Purkinje cell (primary cell): ENCODE measurements around the gene SIRPB2. TPM values are rescaled to one million over a fixed set of nuclear protein-coding genes. Genes with fewer than 3 reads are reported as not detected.

Experiments used
- polyA plus RNA-seq: library from polyadenylated mRNA; unstranded; fragments of >200 nt; fragmentation: Nextera tagmentation; gene quantifications from 2 replicates; pipeline ENCODE4 v1.2.1, GENCODE V29; 2014

Gene SIRPB2
- not detected in 2 replicates for polyA plus RNA-seq

GRCh38 chr20:1491281-1491840, at the start of gene SIRPB2:
SIRPB2 (minus strand) TSS chr20:1491420; CDS start chr20:1491359, 61 bp downstream.

GRCh38 chr20:1466211-1467081, 24.8 kb downstream of the SIRPB2 start, which contains the start of gene NSFL1C:
NSFL1C (minus strand) TSS chr20:1466849; CDS start chr20:1466824, 25 bp downstream.

Other genes starting within 250 kb of the SIRPB2 start
- 1.0 and 1.5 TPM in 2 replicates for gene SNPH, start 225.1 kb downstream of the SIRPB2 start, polyA plus RNA-seq
- 3.9 and 5.5 TPM in 2 replicates for gene SDCBP2, start 162.3 kb downstream of the SIRPB2 start, polyA plus RNA-seq
- 109 and 157 TPM in 2 replicates for gene FKBP1A, start 98.4 kb downstream of the SIRPB2 start, polyA plus RNA-seq
- 21.1 and 31.4 TPM in 2 replicates for gene NSFL1C, start 24.6 kb downstream of the SIRPB2 start, polyA plus RNA-seq
- 2.2 TPM in 1 of 2 replicates, not detected in the other for gene SIRPD, start 66.3 kb upstream of the SIRPB2 start, polyA plus RNA-seq
- gene SIRPB1, start 128.6 kb upstream of the SIRPB2 start, polyA plus RNA-seq = 5.8 and 17.3 TPM in 2 replicates
- gene SIRPG, start 166.4 kb upstream of the SIRPB2 start, polyA plus RNA-seq = 4.9 TPM in 1 of 2 replicates, not detected in the other